HG03469 (cell line): Measurements from ENCODE around the gene PCSK5.
"Not testable (repeated sequence)": the region's sequence is repeated elsewhere in the genome, so short reads cannot be mapped to it uniquely, and the experiment has no call there.

ENCODE experiments used
- ATAC-seq: cut with Tn5 transposase; IDR thresholded peaks from one replicate; pipeline ENCODE4 v1.9.1; 2021; ENCODE audit warnings: mild to moderate bottlenecking, moderate library complexity, moderate number of reproducible peaks; ENCODE audit not compliant: unreplicated experiment

The PCSK5 gene

GRCh38 chr9:76296561-76297310 lies 406.3 kb downstream of the PCSK5 start:
- no peak for ATAC-seq

GRCh38 chr9:76297721-76298239 lies 407.3 kb downstream of the PCSK5 start:
- ATAC-seq = no peak

GRCh38 chr9:76298521-76299144 lies 408.2 kb downstream of the PCSK5 start:
- ATAC-seq = no peak

- ATAC-seq = no peak
Measured at GRCh38 chr9:76302543-76302942, 412.1 kb downstream of the PCSK5 start.

GRCh38 chr9:76302947-76303550 lies 412.6 kb downstream of the PCSK5 start:
- no peak for ATAC-seq

- ATAC-seq = not testable (repeated sequence)
Measured at GRCh38 chr9:76307047-76307446, 416.6 kb downstream of the PCSK5 start.

- no peak for ATAC-seq
Measured at GRCh38 chr9:76310577-76310976, 420.1 kb downstream of the PCSK5 start.

GRCh38 chr9:76310991-76311390 lies 420.5 kb downstream of the PCSK5 start:
- no peak for ATAC-seq

- no peak for ATAC-seq
Measured at GRCh38 chr9:76311537-76311936, 421.1 kb downstream of the PCSK5 start.

GRCh38 chr9:76313771-76314170 lies 423.3 kb downstream of the PCSK5 start:
- no peak for ATAC-seq

- ATAC-seq = no peak
Measured at GRCh38 chr9:76314321-76314720, 423.8 kb downstream of the PCSK5 start.

GRCh38 chr9:76316069-76316468 lies 425.6 kb downstream of the PCSK5 start:
- ATAC-seq = no peak

- ATAC-seq = not testable (repeated sequence)
Measured at GRCh38 chr9:76319466-76319865, 429.0 kb downstream of the PCSK5 start.

- ATAC-seq = no peak
Measured at GRCh38 chr9:76321195-76321828, 430.8 kb downstream of the PCSK5 start.

- ATAC-seq = no peak
Measured at GRCh38 chr9:76322810-76323209, 432.3 kb downstream of the PCSK5 start.

- no peak for ATAC-seq
Measured at GRCh38 chr9:76323490-76323889, 433.0 kb downstream of the PCSK5 start.

GRCh38 chr9:76324030-76324429 lies 433.6 kb downstream of the PCSK5 start:
- not testable (repeated sequence) for ATAC-seq

- no peak for ATAC-seq
Measured at GRCh38 chr9:76330034-76330433, 439.6 kb downstream of the PCSK5 start.

GRCh38 chr9:76333388-76333787 lies 442.9 kb downstream of the PCSK5 start:
- no peak for ATAC-seq

GRCh38 chr9:76333964-76334363 lies 443.5 kb downstream of the PCSK5 start:
- no peak for ATAC-seq

GRCh38 chr9:76336027-76336426 lies 445.6 kb downstream of the PCSK5 start:
- no peak for ATAC-seq
